Stomach (tissue), 4 donors: ENCODE data around the gene SLC16A10.

Experiments
- CTCF ChIP-seq, 7 experiments: fragments of 450-650 bp in 4 of 7; fragments of 200-600 bp in 3 of 7; sonication (generic) in 3 of 7; IDR thresholded peaks; one replicate each; pipeline ENCODE4 v1.5.1; 2016 to 2019; ENCODE audit warnings: antibody characterized with exemption in 7 of 7, control low read depth in 2 of 7, mild to moderate bottlenecking in 1 of 7
- EP300 ChIP-seq: sonication (generic); formaldehyde crosslinking; IDR thresholded peaks from one replicate; pipeline ENCODE4 v1.6.1; 2017; ENCODE audit warnings: antibody characterized with exemption

- TF ChIP-seq CTCF (IDR thresholded peaks at IDR 0.05) (no peak), EP300 (no peak)
Measured at GRCh38 chr6:111114087-111114443, 26.8 kb downstream of the SLC16A10 start.
